Prostate gland (tissue), 2 donors: Measurements from ENCODE around the gene ERCC6L2. TPM values are rescaled to one million over a fixed set of nuclear protein-coding genes. Genes with fewer than 3 reads are reported as not detected.

Source experiments
- DNase-seq: peaks from one replicate; pipeline ENCODE4 v3.0.0-alpha.2; 2019; ENCODE audit warnings: low spot score
- H3K27ac ChIP-seq, 2 donors: fragments of 200-600 bp; sonication (generic); 2 replicates each; pipeline ENCODE4 v1.5.1; 2017 to 2019
- H3K27me3 ChIP-seq: fragments of 200-600 bp; sonication (generic); replicated peaks from 2 replicates; pipeline ENCODE4 v1.5.1; 2019; ENCODE audit not compliant: insufficient read depth
- H3K36me3 ChIP-seq, 2 donors: fragments of 200-600 bp; sonication (generic); 1 replicate in 1 of 2; 2 replicates in 1 of 2; pipeline versions ENCODE4 v1.5.1 to v1.8.1; 2017 to 2019
- H3K4me1 ChIP-seq: fragments of 200-600 bp; sonication (generic); replicated peaks from 2 replicates; pipeline ENCODE4 v1.5.1; 2019
- H3K4me3 ChIP-seq, 2 donors: fragments of 200-600 bp; sonication (generic); 2 replicates each; pipeline ENCODE4 v1.5.1; 2017 to 2019
- H3K9me3 ChIP-seq: fragments of 200-600 bp; sonication (generic); 2 replicates; pipeline ENCODE4 v1.5.1; 2017
- POLR2A ChIP-seq: fragments of 450-650 bp; IDR thresholded peaks from one replicate; pipeline ENCODE4 v1.6.1; 2016; ENCODE audit warnings: antibody characterized with exemption, mild to moderate bottlenecking
- POLR2AphosphoS5 ChIP-seq: sonication (generic); formaldehyde crosslinking; IDR thresholded peaks from one replicate; pipeline ENCODE4 v1.6.1; 2017; ENCODE audit warnings: antibody characterized with exemption
- WGBS: methylation state at CpG from one replicate; pipeline ENCODE4 v1.1.5; 2018; 5-methylcytosine and 5-hydroxymethylcytosine counted together
- intact Hi-C: fragments of 100-400 bp; cut with DNase I; formaldehyde crosslinking; loops from one replicate; pipeline ENCODE4 v1.14.2; 2022
- small RNA-seq, 2 donors: library from RNA; depleted of rRNA; stranded (forward); fragments of <200 nt; gene quantifications; one replicate each; pipeline ENCODE3, GENCODE V24; 2016
- total RNA-seq, 2 donors: library from RNA; depleted of rRNA; stranded (reverse); fragments of >200 nt; gene quantifications; one replicate each; pipeline ENCODE4 v1.1.0, GENCODE V29; 2016
- TF ChIP-seq, protein P1 (sequence below), 4 experiments: fragments of 200-600 bp in 2 of 4; fragments of 450-650 bp in 2 of 4; sonication (generic) in 2 of 4; IDR thresholded peaks; 1 replicate in 3 of 4; 2 replicates in 1 of 4; pipeline ENCODE4 v1.5.1; 2016 to 2019; ENCODE audit warnings: antibody characterized with exemption in 4 of 4, mild to moderate bottlenecking in 2 of 4, moderate library complexity in 2 of 4

Gene ERCC6L2
- total RNA-seq, 2 donors from 2014 or later, result 57.7 to 73.4 TPM

DNA sequence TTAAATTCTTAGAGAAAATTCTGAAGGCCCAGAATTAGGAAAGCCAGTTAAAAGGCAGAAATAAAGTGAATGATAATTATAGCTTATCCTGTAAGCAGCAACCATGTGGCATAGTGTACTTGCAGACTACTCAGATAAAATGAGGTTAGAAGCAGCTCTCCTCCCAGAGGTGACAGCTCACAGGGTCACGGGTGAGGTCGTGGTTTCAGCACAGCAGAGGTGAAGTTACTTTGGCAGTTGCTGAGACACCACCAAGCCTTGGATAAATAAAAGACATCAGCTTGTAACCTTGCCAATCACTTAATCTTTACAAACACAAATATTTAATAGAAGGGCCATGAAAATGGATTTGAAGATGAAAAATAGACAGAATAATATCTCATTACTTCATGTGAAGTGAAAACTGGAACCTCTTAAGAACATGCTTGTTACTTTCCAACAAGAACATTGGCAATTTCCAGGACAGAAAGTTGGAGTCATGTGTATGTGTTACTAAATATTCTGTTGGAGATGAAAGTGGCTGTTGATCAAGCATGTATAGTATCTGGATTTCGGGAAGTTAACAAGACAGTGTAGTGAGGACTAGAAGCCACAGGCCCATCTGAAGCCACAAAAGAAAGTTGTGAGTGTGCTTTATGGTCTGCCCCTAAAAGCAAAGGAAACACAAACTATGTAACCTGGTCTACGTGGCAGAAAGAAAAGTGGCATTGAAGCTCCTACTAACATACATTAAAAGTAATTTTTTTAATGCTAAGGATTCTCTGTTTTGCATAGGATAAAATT lies 134.4 kb downstream of the ERCC6L2 start:
- 52% methylated on average over 4 of the region's 4 CpGs for WGBS
- intact Hi-C loops, result no loop called here
- H3K27ac ChIP-seq, result no peak overlapping the region

DNA sequence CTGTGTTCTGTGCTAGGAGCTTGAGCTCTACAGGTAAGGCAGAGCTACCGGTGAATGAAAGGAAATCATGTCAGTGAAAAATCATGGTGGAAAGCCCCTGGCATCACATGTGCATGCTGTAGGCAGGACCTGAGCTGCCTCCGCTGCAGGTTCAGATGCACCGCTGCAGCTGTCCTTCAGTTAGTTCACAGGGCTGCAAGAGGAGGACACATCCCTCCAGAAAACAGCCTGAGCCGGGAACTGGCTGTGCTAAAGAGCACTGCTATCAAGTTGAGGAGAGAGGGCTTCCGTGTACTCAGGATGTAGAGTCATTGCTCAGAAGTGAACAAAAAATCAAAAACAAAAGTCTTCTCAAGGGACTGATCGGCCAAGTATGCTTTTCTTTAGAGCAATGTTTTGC lies 138.6 kb downstream of the ERCC6L2 start:
- no peak for TF ChIP-seq POLR2A
- TF ChIP-seq POLR2AphosphoS5, result no peak
- TF ChIP-seq, protein P1, sequence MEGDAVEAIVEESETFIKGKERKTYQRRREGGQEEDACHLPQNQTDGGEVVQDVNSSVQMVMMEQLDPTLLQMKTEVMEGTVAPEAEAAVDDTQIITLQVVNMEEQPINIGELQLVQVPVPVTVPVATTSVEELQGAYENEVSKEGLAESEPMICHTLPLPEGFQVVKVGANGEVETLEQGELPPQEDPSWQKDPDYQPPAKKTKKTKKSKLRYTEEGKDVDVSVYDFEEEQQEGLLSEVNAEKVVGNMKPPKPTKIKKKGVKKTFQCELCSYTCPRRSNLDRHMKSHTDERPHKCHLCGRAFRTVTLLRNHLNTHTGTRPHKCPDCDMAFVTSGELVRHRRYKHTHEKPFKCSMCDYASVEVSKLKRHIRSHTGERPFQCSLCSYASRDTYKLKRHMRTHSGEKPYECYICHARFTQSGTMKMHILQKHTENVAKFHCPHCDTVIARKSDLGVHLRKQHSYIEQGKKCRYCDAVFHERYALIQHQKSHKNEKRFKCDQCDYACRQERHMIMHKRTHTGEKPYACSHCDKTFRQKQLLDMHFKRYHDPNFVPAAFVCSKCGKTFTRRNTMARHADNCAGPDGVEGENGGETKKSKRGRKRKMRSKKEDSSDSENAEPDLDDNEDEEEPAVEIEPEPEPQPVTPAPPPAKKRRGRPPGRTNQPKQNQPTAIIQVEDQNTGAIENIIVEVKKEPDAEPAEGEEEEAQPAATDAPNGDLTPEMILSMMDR (IDR thresholded peaks at IDR 0.05), result no peak
- Histone ChIP-seq H3K4me1 (no peaks in the 10 kb centered on the region), H3K9me3 (no peaks in the 10 kb centered on the region), H3K4me3 (no peak overlapping the region), H3K27ac (no peak overlapping the region), H3K36me3 (no peaks in the 10 kb centered on the region), H3K27me3 (no peaks in the 10 kb centered on the region)
- no peak for DNase-seq
- WGBS, result 79% methylated on average over 6 of the region's 6 CpGs
- intact Hi-C loops, result no loop called here

More for the DNA sequence above, 134.4 kb downstream of the ERCC6L2 start:
- Histone ChIP-seq H3K36me3 (no peaks in the 10 kb centered on the region), H3K9me3 (no peaks in the 10 kb centered on the region), H3K4me1 (no peaks in the 10 kb centered on the region), H3K27me3 (no peaks in the 10 kb centered on the region), H3K4me3 (no peak overlapping the region)
- DNase-seq, result no peak
- TF ChIP-seq POLR2A (no peak), POLR2AphosphoS5 (no peak)
- TF ChIP-seq, protein P1 (IDR thresholded peaks at IDR 0.05), result no peak

DNA sequence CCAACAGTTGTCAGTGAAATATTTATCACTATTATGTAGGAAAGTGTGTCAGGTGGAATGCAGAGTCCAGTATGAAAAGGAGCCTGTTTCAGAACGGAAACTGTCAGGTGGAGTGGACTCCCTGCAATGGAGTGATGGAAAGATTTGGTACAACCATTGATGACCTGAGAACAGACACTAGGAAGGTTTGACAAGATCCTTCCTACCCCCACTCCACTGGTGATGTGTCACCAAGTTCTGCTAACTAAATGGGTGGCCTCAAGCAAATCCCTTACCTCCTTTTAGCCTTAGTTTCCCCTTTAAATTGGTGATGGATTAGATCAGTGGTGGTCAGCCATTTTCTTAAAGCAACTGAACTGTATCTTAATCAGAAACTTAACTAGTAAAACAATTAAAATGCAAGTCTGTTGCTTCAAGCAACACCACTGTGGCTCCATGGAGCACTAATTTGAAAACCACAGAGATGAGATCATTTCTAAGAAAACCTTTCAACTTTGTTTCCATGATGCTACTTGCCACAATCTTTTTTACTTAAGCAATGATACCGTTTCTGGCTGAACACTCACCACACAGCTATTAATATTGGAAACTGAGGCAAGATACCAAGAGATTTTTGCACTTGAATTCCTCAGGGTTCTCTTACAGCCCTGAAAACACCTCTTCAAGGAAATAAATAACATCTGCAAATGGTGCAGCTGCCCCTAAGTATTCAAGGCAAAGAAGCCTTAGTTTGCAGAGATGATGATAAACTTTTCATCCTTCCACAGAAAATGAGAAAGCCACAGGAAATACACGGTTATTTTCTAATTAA lies 140.6 kb downstream of the ERCC6L2 start:
- intact Hi-C loops, result no loop called here
- H3K4me3 ChIP-seq, result no peak overlapping the region

More for the DNA sequence above, 140.6 kb downstream of the ERCC6L2 start:
- TF ChIP-seq POLR2A, result no peak
- TF ChIP-seq, protein P1 (IDR thresholded peaks at IDR 0.05), result no peak
- no peak for TF ChIP-seq POLR2AphosphoS5
- no peaks in the 10 kb centered on the region for H3K4me1 ChIP-seq
- H3K27me3 ChIP-seq, result no peaks in the 10 kb centered on the region
- no peak overlapping the region for H3K27ac ChIP-seq
- H3K36me3 ChIP-seq, result no peaks in the 10 kb centered on the region
- no peak for DNase-seq
- no peaks in the 10 kb centered on the region for H3K9me3 ChIP-seq
- WGBS, result 76% methylated on average over 3 of the region's 3 CpGs

Small RNA genes within 50 kb of the gene (small RNA-seq; reads per million reads assigned to genes)
- 0 to 0.20 reads per million in 2 donors for gene RNA5SP289
- 0 reads per million in 2 donors for gene RNU2-46P
